CD4-positive, alpha-beta T cell (primary cell): ENCODE results near the gene BLTP3B. TPM values are rescaled to one million over a fixed set of nuclear protein-coding genes. Genes with fewer than 3 reads are reported as not detected.

Experiments
- ATAC-seq: fragments of 200-7000 bp; cut with Tn5 transposase; one replicate; pipeline ENCODE4 v1.10.0; 2022; ENCODE audit warnings: mild to moderate bottlenecking; ENCODE audit not compliant: poor library complexity
- CTCF ChIA-PET: fragments of 350-600 bp; sonication (Branson Sonifier 250); formaldehyde crosslinking; loops from one replicate; lab custom pipeline; 2021; ENCODE audit warnings: antibody characterized with exemption, inconsistent platforms; lab: Charles Lee
- POLR2A ChIA-PET: fragments of 350-600 bp; sonication (Branson Sonifier 250); formaldehyde crosslinking; loops from one replicate; lab custom pipeline; 2021; ENCODE audit warnings: antibody characterized with exemption, inconsistent platforms; lab: Charles Lee
- DNase-seq, 14 experiments: peaks; one replicate each; pipeline ENCODE4 v3.0.0-alpha.2; 2013 to 2020; ENCODE audit warnings: mixed read lengths in 2 of 14
- H3K27ac ChIP-seq, 2 donors: one replicate each; pipeline versions ENCODE4 v1.5.1 to v1.7.0; 2013; ENCODE audit warnings: low read length in 2 of 2, low read depth in 1 of 2, mild to moderate bottlenecking in 1 of 2
- H3K27me3 ChIP-seq, 2 experiments: 1 replicate in 1 of 2; 2 replicates in 1 of 2; pipeline versions ENCODE4 v1.6.1 to v1.7.0; 2013; ENCODE audit warnings: low read length in 2 of 2, control low read depth in 1 of 2, mild to moderate bottlenecking in 1 of 2, moderate library complexity in 1 of 2; ENCODE audit not compliant: insufficient read depth in 2 of 2, control insufficient read depth in 1 of 2
- H3K36me3 ChIP-seq: one replicate; pipeline ENCODE4 v1.6.1; 2013; ENCODE audit warnings: low read length, control low read depth; ENCODE audit not compliant: insufficient read depth
- H3K4me1 ChIP-seq: one replicate; pipeline ENCODE4 v1.6.1; 2013; ENCODE audit warnings: low read length, control low read depth; ENCODE audit not compliant: insufficient read depth
- H3K4me3 ChIP-seq: one replicate; pipeline ENCODE4 v1.5.1; 2013; ENCODE audit warnings: mild to moderate bottlenecking, low read length, moderate library complexity
- H3K9me3 ChIP-seq, 2 experiments: 1 replicate in 1 of 2; 2 replicates in 1 of 2; pipeline versions ENCODE4 v1.6.1 to v1.7.0; 2013; ENCODE audit warnings: low read length in 2 of 2, mild to moderate bottlenecking in 2 of 2, control low read depth in 1 of 2, moderate library complexity in 1 of 2; ENCODE audit not compliant: control insufficient read depth in 1 of 2, insufficient read depth in 1 of 2
- H3K27ac Mint-ChIP-seq: one replicate; pipeline ENCODE4 v1.8.0; 2020; ENCODE audit warnings: mixed read lengths
- H3K27me3 Mint-ChIP-seq: one replicate; pipeline ENCODE4 v1.8.0; 2021; ENCODE audit warnings: mixed read lengths
- H3K36me3 Mint-ChIP-seq: one replicate; pipeline ENCODE4 v1.8.0; 2021; ENCODE audit warnings: low read depth, mixed read lengths
- H3K4me1 Mint-ChIP-seq: one replicate; pipeline ENCODE4 v1.8.0; 2021; ENCODE audit warnings: low read depth, mixed read lengths
- H3K4me3 Mint-ChIP-seq: one replicate; pipeline ENCODE4 v1.8.0; 2020; ENCODE audit warnings: mild to moderate bottlenecking, mixed read lengths
- H3K9me3 Mint-ChIP-seq: one replicate; pipeline ENCODE4 v1.8.0; 2020; ENCODE audit warnings: mixed read lengths
- CTCF ChIP-seq: fragments of 200-600 bp; IDR thresholded peaks from one replicate; pipeline ENCODE4 v1.8.0; 2022; ENCODE audit warnings: antibody characterized with exemption, mild to moderate bottlenecking
- intact Hi-C, 2 experiments: fragments of 100-400 bp; cut with DNase I in 1 of 2; cut with micrococcal nuclease in 1 of 2; formaldehyde crosslinking; loops; one replicate each; pipeline versions ENCODE4 v1.15.1 to v1.9.0; 2023 to 2025; cut with DNase I, micrococcal nuclease
- microRNA-seq: library from miRNA; unstranded; fragments of <30 nt; microRNA quantifications from one replicate; pipeline ENCODE4 v1.2.0, GENCODE V29; 2021; ENCODE audit warnings: borderline microRNAs expressed, borderline replicate concordance
- total RNA-seq, 174 experiments: library from RNA in 2 of 174; stranded (reverse) in 2 of 174; gene quantifications; one replicate each; pipeline ENCODE4 v1.2.3 and lab custom pipeline; 2021 to 2026

BLTP3B gene
- total RNA-seq, 2 experiments from 2014 or later, result 23.0 to 23.4 TPM

- no peak overlapping the region for H3K27ac Mint-ChIP-seq
- intact Hi-C loops, result no loop called here
- DNase-seq (no peak), ATAC-seq (no peak)
- no peak for TF ChIP-seq CTCF
- H3K9me3 ChIP-seq, result no peaks in the 10 kb centered on the region
- no peak overlapping the region for H3K4me3 Mint-ChIP-seq
- peaks cover 56% of the 10 kb centered on the region for H3K36me3 Mint-ChIP-seq
- no peaks in the 10 kb centered on the region for H3K9me3 Mint-ChIP-seq
- H3K36me3 ChIP-seq, result peaks cover 31% of the 10 kb centered on the region
- no peaks in the 10 kb centered on the region for H3K4me1 ChIP-seq
- H3K27ac ChIP-seq, result no peak overlapping the region
- peaks cover 7% of the 10 kb centered on the region for H3K4me1 Mint-ChIP-seq
- H3K27me3 ChIP-seq, result no peaks in the 10 kb centered on the region
- ChIA-PET CTCF (no interaction called here), POLR2A (no interaction called here)
- H3K4me3 ChIP-seq, result no peak overlapping the region
- no peaks in the 10 kb centered on the region for H3K27me3 Mint-ChIP-seq
Measured at GRCh38 chr12:100101000-100101399, 41.7 kb downstream of the BLTP3B start.

Small RNA genes lying within 50 kb of the gene (microRNA-seq; reads per million reads assigned to microRNA genes)
- not detected for gene MIR1827

Other genes starting within 250 kb of the BLTP3B start
- 1 to 10 TPM in 1 of 2 experiments, under 1 TPM in 1; 0.16 to 1.1 TPM for gene ANKS1B, start 157.9 kb downstream of the BLTP3B start, total RNA-seq
- 10 to 100 TPM; 21.3 to 21.8 TPM for gene ACTR6, start 57.9 kb upstream of the BLTP3B start, total RNA-seq
- under 1 TPM; 0.27 to 0.50 TPM for gene DEPDC4, start 124.2 kb upstream of the BLTP3B start, total RNA-seq
- gene SCYL2, start 124.3 kb upstream of the BLTP3B start, total RNA-seq, result 10 to 100 TPM; 37.5 to 40.8 TPM
- gene SLC17A8, start 214.2 kb upstream of the BLTP3B start, total RNA-seq, result not detected